Ecto neural progenitor cell (in vitro differentiated cells): ENCODE data around the gene RBMS1.

ENCODE experiments used
- DNase-seq: peaks from one replicate; pipeline ENCODE4 v3.0.0-alpha.2; 2018; ENCODE audit warnings: low spot score

RBMS1 gene

DNA sequence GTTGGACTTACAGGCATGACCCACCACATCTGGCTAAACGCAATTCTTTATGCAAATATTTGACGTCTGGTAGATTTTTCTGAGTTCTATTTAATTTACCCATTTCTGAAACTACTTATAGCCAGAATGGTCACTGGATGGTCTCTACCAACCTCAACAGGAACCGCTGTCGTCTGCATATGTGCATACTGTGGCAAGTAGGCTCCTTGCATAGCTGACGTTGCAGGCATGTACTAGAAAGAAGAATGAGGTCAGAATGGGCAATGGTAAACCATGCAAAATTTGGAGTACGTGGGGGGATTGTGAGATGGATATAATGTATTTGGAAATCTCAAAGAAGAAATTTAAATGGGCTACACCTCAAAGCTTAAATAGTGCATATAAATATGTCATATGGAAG, 216.5 kb downstream of the RBMS1 start:
- DNase-seq: no peak

DNA sequence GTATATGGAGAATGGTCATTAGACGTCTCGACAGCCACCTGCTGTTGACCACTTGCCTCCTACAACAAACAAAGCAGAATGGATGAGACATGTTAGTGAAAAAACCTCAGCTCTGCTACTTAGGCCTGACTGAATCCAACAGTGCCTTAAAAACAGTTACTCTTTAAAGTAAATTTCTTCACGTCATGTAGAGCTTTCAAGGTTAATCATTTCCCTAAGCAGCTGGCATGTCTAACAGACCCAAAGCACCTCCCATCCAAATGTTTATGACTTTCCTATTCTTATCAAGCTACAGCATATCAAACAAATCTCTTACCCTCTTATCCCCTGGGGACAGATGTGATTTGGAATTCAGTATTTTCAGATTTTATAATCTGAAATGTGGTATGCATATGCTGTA, 218.0 kb downstream of the RBMS1 start:
- no peak for DNase-seq

DNA sequence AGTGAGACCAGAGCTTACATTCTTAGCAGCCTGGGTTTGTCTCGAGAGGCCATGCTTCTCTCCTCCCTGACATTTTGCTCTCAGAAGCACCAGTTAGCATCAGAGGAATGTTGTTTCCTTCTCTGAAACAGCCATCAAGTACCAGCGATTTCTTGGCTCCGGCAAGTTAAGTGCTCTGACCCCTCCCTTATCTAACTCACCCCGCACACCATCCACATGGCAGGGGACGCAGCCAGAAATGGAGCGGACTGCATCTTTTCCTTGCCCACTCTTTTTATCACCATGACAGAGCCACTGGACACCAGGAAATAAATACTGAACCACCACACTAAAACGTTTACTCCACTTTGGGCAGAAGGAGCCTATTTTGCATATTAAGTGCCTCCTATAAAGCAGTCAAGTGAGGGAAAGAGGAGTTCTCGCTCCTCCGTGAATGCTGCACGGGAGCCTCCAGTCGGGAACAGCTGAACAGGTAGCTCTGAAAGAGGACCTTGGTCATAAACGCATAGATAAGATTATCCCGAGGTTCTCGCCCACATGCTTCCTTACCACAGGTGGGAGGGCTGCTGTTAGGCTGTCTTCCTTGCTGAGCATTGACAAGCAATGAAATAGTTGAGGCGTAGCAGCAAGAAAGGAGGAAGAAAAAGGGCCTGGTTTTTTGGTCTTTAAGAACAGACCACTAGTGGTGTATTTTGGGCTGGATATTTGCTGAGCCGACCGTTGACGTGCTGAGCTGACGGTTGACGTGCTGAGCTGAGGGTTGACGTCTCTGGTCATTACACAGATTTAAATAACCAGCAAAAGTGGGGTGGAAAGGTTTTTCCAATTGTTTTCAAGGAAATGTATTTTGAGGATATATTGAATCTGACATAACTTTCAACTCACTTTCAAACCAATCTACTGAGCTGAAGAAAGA, 222.2 kb downstream of the RBMS1 start:
- no peak for DNase-seq

DNA sequence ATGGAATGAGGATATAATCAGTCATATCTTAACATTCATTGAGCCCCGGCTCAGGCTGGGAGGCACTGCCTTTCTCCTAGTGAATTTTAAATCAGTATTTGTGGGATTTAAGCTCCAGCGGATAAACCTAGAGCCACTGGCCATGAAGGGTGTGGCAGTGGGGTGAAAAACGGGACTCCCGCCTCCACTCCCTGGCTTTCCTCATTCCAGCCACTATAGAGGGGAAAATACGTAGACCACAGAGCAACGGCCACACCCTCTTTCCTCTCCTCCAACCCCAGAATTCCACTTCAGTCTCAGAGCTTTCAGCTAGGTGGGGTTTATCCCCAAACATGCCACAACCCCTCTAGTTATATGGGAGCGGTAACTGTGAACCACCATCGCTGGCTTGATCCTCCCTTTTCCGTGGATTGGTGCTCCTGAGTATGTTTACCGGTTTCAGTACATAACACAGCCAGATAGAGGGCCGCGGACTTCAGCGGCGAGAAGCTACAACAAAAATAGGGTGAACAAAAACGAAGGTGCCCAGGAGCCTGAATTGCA, 223.0 kb downstream of the RBMS1 start:
- no peak for DNase-seq

DNA sequence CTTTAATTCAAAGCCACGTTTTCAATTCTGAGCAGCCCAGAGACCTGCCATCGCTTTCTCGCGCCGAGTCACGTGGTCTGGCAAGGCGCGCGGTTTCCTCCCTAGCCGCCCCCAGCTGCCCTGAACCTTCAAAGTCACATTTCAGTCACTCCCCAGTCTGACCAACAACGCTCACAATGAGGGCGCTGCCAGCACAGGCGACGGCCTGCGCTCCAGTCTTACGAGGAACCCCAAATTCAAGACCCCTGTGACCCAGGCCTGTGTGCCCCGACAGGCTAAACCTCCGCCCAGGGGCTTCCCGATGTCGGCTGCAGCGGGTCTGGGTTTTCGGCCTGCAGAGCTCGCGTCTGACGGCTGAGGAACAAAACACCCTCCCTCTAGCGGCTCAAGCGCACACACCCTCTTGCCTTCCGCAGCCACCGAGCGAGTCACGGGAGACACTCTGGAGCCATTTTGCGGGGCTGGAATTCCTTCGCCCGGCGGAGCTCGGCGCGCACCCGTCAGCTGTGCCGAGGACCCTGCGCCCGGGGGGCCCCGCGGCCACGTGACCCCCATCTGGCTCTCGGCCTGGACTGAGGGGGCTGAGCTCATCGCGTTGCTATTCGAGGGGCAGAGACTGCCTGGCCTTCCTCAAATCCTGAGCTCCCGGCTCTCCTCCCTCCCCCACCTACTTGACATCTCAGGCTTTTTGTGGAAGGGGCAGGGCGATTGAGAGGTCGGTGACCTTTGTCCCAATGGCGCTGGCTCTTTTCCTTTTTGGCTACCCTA, 223.6 kb downstream of the RBMS1 start:
- peak; percentile 94 for DNase-seq

DNA sequence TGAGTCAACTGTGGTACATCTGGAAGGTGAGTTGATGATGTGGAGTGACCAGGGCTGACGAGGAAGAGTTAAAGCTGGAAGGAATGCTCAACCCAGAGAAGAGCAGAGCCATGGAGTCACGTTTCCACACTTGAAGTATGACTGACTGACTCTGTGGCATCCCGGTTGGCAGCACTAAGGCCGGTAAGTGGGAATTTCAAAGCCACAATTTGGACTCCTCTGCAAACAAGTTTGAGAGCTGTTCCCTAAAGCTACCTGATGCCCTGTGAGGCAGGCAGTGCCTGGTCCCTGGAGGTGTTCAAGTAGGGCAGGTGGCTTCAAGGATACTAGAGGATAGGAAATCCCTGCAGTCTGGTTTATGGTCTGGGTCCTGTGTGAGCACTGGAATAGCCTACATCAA, 224.2 kb downstream of the RBMS1 start:
- no peak for DNase-seq

DNA sequence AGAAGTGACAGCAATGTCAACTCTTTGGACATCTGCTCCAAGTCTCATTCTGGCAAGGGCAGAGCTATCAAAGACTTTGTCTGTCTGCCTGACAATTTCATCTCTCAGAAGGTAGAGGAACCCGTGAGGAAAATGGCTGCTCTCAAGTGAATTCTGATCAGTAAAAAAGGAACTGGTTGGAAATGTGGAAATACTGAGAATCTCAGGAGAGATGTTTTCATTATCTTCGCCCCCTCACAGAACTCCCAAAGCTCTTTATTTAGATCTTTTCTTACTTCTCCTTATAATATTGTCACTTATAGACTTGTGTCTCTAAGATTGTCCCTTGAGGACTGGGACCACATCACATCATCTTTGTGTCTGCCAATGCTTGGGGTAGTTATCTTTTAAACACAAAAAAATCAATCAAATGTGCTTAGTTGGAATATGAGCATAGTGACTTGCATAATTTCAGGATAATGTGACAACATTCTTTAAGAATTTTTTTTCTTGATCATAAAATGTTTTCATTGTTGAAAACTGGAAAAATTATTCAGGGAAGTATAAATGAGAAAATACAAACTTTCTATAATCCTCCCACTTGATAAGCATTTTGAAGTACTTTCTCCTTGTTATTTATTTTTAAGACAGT, 225.3 kb downstream of the RBMS1 start:
- no peak for DNase-seq

DNA sequence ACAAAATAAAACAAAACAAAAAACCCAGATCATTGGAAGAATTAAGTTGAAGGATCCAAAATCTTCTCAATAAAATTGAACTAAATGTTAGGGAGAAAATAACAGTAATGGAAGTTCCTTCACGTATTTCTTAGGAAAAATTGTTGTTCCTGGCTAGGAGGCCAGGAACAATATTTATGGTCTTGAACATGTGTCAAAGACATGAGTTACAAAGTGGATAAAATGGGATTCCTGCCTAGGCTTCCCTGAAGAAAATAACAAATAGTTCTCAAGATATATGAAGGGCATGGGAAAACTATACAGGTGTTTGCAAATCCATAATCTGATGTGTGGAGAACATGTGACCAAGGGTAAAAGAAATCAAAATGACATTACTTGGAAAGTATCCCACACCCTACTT, 225.9 kb downstream of the RBMS1 start:
- DNase-seq: no peak

DNA sequence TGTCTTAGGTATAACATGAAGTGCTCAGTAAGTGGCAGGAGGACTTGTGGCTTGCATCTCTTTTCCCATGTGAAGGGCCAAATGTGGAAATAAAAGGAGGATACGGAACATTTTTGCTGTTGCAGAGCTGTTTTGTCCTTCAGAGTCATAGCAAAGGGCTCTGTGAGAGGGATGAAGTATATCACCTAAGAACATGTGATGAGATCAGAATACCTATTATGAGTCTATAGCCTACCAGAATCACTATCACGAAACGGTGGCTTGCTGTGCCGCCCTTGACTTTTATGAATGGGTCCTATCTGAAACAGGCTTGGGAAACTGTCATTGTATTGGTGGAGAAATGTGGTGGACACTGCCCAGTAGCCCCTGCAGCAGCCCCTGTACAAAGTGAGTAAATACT, 226.6 kb downstream of the RBMS1 start:
- DNase-seq: no peak

DNA sequence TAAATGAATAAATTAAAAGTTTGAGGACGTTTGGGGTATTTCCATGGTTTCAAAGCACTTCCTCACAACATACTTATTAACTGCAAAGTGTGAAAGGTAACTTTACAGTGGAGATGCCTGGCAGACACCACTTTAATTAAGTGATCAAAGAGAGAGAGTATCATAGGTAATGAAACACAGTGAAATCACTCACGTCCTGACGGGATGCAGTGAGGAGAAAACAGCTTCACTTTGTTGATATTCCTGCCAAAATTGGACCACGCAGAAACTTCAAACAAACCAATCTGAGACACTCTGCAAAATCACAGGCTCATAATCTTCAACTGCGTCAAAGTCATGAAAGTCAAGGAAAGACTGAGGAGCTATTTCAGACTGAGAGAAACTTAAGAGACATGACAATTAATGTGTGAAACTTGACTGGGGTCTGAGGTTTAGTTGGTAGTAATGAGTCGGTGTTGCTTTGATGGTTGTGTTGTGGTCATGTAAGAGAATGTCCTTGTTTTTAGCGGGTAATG, 227.5 kb downstream of the RBMS1 start:
- DNase-seq: no peak

DNA sequence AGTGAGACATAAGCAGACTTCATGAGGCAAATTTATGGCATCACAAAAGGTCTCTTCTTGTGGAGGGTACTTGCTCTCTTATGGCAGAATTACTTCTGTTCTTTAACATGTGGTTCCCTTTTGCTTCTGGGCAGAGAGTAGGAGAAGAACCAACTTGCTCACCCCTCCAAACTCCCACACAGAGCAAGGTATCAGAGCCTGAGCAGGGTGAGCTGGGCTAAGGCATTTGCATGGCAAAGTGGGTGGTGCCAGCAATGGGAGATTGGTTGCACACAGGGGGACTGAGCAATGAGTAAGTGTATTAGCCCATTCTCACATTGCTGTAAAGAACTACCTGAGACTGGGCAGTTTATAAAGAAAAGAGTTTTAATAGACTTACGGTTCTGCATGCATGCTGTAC, 229.3 kb downstream of the RBMS1 start:
- no peak for DNase-seq

DNA sequence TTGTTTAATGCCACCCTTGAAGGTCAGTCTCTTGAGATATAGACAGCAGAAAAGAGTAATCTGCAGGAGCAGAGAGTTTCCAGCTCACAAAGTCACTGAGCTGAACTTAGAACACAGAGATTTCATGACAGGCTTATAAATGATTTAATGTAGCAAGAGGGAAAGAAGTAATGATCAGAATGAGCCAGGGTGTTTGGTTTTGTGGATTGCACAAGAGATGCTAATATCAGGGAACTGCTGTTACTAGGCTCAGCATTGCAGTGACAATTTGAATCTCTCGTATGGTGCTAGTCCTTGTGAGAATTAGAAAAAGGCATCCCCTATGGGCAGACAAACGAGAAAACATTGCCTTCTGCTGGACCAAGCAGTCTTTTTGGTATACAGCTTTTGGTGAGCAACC, 231.9 kb downstream of the RBMS1 start:
- DNase-seq: no peak

DNA sequence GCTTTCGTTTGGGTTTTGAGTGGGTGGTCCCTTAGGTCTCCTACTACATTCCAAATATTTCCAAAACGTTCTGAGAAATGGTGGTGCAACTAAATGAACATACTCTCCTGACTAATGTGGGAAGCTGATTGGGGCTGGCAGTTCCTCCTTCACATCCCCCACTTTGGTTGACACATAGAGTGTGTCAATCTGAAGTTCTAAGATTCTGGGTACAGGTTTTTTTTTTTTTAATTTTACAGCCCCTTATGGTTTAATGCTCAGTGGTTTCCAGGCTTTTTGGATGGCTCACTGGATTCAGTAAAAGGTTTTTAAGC, 235.2 kb downstream of the RBMS1 start:
- no peak for DNase-seq

DNA sequence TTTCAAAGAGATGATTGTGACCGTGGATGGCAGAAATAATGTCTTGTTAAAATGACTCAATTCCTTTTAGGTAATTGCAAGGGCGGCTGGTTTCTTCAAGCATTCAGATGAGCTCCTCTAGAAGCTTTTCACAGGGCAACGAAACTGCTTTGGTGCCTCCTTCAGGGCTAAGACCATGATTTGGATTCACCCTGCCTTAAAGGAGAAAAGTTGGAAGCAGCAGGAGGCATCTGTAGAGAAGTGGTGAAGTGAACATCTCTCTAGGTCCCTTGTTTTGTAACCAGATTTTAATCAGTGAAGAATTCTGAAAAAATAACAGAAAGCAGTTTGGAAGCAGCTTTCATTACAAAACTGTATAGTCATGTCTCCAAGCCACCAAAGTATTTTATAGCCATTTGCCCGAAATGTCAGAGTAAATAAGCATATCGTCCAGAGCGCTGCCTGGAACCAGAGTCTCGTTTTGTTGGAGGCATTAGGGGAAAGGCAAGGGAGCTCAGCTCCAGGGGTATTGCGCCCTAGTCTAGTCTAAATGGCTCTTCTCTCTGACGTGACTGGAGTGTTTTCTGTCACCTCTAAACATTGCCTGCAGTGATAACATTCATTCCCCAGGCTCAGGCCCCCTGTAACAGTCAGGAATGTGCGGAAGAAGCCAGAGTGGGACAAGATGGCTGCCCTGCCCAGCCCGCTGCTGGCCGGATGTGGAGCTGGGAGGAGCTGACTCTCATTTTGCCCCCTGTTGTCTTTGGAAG, 235.7 kb downstream of the RBMS1 start:
- no peak for DNase-seq

DNA sequence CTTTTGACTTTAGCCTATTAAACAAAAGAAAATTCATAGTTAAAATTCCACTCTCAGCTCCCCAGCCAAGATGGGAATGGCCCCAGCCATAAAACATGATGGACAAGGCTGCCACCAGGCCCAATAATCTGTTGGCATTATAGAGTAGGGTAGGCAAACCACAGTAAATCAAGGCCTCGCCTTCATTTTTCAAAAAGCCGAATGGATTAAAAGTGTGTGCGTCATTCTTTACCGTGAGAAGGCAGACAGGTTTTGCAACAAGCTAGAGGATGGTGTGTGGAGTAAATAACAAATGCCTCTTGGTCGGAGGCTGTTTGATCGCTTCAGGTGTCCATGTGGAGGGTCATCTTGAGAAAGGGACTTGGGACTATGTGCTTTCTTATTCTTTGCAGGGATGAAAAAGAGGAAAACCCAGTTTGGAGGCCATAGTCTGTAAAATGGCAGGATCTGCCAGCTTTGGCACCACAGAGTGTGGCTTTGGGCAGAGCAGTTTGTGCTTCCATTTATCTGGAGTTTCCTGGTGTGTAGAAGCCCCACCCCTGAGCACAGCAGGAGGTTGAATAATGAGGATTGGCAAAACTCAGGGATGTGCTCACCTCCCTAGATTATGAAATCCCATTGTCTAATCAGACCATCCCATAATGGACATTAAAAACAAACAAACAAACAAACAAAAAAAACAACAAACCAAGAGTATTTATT, 236.4 kb downstream of the RBMS1 start:
- DNase-seq: no peak

DNA sequence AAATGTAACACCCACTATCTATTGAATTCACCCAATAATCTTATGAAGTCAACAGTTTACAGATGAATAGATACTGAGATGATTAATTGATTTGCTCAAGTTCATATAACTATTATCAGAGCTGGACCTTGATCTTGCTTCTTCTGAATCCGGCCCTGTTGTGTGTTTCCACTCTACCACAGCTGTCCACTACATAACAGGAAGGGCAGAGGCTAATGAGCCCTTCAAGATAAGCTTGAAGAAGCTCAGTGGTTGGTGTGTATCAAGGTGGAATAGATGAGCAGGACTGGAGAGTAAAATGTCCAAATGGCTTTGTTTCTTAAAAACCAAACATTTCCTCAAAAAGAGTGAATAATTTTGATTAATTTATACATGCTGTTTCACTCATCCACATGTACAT, 237.1 kb downstream of the RBMS1 start:
- DNase-seq: no peak

DNA sequence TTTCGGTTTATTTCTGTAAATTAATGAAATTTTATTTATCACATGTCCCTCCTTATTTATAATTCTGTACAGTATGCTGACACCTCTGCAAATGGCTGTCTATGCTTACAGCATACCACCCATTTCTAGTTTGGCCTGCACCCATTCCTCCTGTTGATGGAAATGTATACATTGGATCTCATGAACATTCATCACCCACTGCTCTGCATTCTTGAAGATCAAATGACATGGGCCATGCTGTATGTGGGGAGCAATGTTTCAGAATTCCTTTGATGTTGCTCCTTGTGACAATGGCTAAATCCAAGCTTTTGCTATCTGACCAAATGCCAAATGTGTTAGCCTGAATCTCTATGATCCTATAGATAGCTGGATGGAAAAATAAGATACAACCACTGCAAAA, 238.2 kb downstream of the RBMS1 start:
- no peak for DNase-seq

DNA sequence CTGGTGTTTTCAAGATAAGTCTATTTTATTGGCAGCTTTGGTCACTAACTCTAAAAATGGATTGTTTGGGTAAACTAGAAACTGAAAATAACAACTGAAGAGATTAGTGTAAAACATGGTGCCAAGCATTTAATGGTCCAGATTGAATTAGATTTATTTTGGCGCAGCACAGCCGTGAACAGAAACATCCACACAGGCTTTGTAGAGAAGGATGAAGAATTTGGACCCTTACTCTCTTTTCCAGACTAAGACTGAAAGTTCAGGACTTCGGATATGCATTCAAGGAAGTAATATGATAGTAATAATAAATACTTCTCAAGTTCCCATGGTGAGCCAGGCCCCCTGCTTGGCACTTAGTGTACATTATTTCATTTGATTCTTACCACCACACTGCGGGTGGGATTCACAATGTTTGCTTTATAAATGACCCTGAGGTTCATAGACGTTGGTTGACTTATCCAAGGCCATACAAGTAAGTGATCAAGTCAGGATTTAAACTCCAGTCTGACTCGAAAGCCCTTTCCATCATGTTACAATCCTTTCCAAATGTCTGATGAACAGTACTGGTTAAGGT, 239.3 kb downstream of the RBMS1 start:
- no peak for DNase-seq

DNA sequence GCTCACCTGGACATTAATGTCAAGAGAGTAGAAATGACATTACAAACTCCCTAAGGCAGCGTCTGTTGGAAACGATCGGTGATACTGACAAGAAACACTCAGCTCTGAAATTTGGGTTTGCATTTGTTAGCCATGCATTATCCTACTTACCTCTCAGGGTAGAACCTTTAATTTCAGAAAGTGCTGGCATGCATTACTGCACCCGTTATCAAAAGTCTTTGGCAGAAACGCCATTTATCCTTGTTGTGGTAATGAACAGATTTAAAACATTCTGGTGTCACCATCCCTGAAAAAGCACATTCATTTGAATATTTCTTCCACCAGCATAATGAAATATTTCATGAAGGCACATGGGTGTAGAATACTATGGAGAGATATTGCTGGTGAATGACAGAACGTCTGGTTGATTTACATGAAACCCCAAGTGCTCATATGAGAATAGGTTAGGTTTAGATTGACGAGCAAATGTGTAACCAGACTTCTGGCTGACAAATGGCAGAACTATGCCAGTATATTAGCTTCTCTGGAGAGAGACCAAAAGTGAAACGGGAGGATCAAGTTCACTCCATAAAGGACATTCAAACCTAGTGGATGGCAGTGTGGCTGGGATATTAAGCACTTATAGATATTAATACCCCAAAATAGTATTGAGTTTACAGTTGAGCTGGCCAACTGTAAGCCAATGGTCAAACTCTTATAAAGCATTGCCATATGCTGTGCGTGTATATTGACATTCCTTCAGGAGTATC, 240.0 kb downstream of the RBMS1 start:
- DNase-seq: no peak

DNA sequence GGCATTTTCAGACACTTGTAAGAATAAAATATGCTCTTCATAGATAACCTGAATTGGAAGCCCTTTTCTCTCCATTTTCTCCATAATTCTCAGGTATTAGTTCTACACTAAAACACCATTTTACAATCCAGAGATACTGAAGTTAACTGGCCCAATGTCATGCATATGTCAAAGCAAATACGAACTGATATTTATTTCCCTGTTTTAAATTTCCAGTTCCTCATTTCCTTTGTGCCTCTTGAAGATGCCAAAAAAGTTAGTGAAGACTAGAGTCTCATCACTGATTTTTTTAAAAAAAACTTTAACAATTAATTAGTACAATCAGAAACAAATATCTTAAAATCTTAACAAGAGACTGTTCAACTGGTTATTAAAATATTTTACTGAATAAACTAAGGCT, 240.7 kb downstream of the RBMS1 start:
- DNase-seq: no peak
